NCI-H1436 (cell line): ENCODE results near the gene LATS2.
"Not testable (repeated sequence)": the region's sequence is repeated elsewhere in the genome, so short reads cannot be mapped to it uniquely, and the experiment has no call there.

Experiments used
- DNase-seq: peaks from one replicate; lab custom pipeline; 2025; lab: John Stamatoyannopoulos, UW

Gene LATS2

GRCh38 chr13:21075379-21076249 is 14.2 kb upstream of the LATS2 start:
- no peak for DNase-seq

DNA sequence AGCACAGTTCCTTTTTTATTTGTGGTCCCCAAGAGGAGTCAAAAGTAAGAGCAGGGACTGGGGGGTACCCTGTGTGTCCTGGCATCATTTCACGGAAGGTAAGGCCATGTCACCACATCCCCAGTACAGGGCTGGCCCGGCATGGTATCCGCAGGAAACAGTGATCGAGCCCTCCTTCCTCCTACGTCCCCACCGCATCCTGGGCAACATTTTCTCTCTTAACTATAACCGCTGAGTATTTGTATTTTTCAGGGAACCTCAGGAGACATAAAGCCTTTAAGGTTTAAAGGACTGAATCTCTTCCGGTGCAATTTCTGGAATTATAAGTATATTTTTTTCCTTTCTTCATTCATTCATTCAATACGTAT is 13.6 kb upstream of the LATS2 start:
- no peak for DNase-seq

DNA sequence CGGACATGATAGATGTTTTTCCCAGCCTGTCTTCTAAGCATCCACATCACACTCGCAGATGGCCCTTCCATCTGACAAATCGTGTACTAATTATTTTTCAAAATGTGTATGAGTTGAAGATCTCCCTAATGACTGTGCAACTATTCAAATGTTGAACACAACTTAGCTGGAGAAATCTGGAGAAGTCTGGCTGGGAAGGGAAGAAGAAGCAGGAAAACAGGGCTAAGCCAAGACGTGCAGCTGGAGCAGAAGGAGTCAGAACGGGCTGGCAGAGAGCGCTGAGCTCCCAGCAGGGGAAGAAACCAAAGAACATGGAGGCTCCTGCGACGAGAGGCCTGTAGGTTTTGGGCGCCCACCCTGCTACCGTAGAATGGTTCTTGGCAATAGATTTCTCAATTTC is 13.2 kb upstream of the LATS2 start:
- no peak for DNase-seq

GRCh38 chr13:21071924-21072323 is 10.5 kb upstream of the LATS2 start:
- DNase-seq: no peak

DNA sequence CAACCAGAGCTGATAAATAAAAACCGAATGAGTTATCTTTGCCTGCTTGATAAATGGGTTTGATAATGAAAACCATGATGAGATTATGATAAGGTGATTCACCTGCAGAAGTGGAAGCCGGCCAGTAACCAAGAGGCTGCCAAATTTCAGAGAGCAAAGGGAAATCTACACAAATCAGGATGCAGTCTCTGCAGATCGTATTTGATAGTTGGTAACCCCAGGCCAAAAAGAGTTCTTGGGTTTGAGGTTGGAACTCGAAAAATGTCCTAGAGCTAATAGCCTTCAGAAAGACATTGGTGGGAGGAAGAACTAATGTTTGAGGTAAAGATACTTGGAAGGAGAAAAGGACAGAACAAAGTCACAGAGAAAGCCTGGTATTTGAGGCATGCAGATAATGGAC is 9.6 kb upstream of the LATS2 start:
- no peak for DNase-seq

- DNase-seq: no peak
These were observed 8.2 kb upstream of the LATS2 start for GRCh38 chr13:21069561-21070004.

DNA sequence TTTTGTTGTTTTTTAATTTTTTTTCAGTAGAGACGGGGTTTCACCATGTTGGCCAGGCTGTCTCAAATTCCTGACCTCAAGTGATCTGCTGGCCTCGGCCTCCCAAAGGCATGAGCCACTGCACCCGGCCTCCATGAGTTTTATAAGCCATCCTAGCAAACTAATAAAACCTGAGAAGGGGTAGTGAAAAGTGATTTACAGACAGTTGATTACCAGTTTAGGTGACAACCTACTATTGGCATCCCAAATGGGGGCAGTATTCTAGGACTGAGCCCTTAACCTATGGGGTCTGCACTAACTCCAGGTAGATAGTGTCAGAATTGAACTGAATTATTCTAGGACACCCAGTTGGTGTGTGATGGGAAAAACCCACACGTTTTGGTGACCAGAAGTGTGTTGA is 6.5 kb upstream of the LATS2 start:
- DNase-seq: no peak

- DNase-seq: no peak
These were observed 5.6 kb upstream of the LATS2 start for GRCh38 chr13:21066946-21067345.

- DNase-seq: no peak
These were observed 4.3 kb upstream of the LATS2 start for GRCh38 chr13:21065686-21066085.

DNA sequence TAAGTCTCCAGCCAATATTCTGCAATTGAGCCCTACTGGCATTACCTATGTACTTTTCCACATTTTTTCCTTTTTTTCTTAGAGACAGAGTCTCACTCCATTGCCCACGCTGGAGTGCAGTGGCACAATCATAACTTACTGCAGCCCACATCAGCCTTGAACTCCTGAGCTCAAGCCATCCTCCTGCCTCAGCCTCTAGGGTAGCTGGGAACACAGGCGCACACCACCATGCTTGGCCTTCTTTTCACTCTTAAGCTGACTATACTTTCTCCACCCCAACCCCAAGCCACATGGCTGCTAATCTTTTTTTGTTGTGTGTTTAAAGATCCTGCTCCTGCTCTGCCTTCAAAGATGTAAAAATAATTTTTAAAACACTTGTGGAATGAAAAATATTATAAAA is 1.6 kb upstream of the LATS2 start:
- no peak for DNase-seq

DNA sequence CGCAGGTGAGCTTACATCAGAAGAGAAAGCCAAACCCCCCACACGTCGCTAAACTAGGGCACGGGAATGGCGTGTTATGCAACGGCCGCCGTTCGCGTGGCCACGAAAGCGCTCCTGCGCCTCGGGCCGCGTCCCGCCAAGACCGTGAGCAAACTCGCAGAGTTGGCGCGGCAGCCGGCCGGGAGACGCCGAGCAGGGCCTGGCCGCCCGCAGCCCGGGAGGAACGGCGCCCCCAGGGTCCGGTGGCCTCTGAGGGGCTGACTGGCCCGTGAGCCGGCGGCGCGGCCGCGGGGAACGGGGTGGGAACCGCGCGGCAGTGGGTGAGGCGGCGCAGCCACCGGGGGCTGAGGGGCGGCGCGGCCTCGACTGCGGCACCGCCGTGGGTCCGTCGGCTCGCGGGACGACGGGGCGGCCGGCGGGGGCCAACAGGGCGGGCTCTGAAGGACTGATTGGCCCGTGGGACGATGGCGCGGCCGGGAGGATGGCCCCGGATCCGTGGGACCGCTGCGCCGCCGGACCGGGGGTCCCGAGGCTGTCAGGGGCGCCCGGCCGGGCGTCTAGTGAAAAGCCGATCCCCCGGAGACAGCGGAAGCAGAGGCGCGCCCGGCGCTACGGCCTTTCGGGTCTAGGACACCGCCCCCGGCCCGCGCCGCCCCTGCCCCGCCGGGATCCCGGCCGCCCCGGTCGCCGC is 903 bp downstream of the LATS2 start:
- no peak for DNase-seq

DNA sequence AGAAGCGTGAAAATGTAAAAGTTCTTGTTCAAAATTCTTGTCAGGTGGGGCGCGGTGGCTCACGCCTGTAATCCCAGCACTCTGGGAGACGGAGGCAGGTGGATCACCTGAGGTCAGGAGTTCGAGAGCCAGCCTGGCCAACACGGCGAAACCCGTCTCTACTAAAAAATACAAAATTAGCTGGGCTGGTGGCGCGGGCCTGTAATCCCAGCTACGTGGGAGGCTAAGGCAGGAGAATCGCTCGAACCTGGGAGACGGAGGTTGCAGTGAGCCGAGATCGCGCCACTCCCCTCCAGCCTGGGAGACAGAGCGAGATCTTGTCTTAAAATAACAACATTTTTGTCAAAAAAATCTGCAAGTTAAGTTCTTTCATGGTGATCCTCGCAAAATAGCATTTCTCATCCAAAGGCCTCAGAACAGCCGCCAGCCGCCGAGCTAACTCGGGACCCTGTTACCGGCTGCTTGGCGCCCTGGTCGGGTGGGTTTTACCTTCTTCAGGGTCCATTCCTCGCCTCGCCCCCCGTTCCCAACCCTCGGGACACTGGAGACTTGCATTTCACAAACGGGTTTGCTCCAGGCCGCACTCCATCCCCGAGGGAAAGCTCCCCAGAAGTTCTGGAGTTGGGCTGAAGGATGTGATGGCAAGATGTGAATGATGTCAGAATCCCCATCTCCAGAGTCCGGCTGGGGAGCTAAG is 1.6 kb downstream of the LATS2 start:
- DNase-seq: no peak

DNA sequence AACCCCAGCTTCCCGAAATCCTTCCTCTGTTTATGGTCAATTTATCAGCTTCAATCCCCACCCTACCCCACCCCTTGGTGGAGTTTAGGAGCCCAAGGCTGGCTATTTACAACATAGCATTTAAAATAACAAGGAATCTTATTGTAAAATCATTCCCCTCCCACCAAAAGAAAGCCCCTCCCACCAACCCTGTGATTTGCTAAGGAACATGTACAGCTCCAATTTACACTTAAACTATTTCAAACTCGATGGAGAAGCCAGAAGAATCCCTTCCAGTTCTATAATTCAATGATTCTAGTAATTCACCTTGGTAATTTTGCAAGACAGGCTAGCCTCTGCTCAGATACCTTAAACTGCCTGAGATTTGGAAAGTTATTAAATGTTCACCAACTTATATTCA is 3.0 kb downstream of the LATS2 start:
- DNase-seq: no peak

GRCh38 chr13:21055511-21056045 is 5.8 kb downstream of the LATS2 start:
- DNase-seq: no peak

- no peak for DNase-seq
These were observed 6.4 kb downstream of the LATS2 start for GRCh38 chr13:21055016-21055415.

DNA sequence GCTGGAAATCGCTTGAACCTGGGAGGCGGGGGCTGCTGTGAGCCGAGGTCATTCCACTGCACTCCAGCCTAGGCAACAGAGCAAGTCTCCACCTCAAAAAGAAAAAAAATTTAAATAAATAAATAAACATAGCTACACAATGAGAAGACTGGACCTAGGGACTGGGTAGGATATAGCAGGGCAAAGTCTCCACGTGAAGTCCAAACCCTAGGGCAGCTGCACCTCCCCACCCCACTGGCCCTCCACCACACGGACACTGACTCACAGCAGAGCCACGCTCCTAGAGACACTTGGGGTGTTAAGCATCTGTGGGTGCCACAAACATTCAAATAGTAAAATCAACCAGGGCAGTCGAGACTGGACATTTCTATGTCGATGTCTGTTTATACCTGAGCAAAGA is 7.1 kb downstream of the LATS2 start:
- DNase-seq: no peak

GRCh38 chr13:21053231-21053630 is 8.2 kb downstream of the LATS2 start:
- no peak for DNase-seq

DNA sequence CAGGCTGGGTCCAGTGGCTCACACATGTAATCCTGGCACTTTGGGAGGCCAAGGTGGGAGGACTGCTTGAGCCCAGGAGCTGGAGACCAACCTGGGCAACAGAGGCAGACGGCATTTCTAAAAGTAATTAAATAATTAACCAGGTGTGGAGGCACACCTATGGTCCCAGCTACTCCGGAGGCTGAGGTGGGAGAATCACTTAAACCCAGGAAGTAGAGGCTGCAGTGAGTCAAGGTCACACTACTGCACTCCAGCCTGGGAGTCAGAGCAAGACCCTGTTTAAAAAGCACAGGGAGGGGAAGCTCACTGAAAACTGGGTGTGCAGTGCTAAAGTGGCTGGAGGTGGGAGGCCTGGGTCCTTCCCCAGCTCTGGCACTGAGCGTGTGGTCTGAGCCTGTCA is 9.7 kb downstream of the LATS2 start:
- DNase-seq: no peak

GRCh38 chr13:21050288-21051197 is 10.8 kb downstream of the LATS2 start:
- no peak for DNase-seq

- DNase-seq: not testable (repeated sequence)
These were observed 11.7 kb downstream of the LATS2 start for GRCh38 chr13:21049731-21050130.

DNA sequence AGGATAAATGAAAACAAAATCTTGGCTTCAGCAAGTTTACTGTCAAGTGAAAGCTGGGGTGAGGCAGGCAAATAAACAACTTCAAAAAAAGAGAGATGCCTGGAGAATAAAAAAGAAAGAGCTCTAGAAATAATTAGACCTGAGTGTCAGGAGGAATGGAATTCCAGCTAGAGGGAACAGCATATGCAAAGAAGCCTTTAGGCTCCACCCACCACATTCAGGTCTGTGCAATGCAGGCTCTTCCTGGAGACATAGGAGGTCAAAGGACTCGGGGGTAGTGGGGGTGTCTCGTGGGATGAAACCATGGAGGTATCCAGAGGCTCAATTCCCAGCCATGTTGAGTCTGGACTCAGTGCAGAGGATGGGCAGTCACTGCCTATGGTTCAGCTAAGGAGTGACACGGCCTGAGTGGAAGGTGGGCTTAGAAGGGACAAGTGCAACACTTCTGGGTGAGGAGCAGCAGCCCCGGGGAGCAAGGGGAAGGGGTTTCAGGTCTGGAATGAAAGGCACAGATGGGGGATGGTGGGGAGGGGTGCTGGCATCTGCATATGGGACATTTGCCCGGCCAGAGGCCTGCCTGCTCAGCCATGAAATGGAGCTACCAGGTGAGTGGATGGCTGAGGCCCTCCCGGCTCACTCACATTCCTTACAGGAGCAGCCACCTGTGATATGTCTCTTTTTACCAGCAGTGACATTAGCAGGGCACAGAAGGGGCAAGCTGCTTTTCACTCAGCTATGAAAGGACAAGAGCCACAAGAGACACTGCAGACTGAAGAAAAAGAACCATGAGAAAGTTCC is 12.3 kb downstream of the LATS2 start:
- no peak for DNase-seq
